GM21367 (cell line): ENCODE measurements around the gene ELMO1.

Experiments used
- ATAC-seq: cut with Tn5 transposase; IDR thresholded peaks from one replicate; pipeline ENCODE4 v1.9.1; 2021; ENCODE audit not compliant: unreplicated experiment

Gene ELMO1

DNA sequence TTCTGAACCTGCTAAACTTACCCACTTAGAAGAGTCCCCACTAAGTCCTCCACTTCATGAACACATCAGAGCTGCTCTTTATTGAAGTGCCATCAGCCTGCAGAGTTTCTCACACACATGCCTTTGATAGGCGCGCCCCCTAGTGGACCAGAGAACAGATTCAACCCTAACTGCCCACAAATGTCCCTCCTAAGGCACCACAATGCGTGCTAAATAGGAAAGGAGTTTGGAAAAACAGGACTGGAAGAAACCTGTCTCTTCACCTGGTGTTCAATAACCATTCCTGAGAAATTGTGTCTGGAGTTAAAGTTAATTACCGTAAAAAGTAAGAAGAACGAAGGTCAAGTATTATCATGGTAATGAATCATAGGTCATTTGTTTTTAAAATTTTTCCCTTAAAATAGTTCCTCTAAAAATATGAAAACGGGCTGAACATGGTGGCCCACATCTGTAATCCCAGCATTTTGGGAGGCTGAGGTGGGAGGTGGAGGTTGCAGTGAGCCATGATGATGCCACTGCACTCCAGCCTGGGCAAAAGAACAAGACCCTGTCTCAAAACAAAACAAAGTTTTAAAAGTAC is 249.7 kb downstream of the ELMO1 start:
- no peak for ATAC-seq

DNA sequence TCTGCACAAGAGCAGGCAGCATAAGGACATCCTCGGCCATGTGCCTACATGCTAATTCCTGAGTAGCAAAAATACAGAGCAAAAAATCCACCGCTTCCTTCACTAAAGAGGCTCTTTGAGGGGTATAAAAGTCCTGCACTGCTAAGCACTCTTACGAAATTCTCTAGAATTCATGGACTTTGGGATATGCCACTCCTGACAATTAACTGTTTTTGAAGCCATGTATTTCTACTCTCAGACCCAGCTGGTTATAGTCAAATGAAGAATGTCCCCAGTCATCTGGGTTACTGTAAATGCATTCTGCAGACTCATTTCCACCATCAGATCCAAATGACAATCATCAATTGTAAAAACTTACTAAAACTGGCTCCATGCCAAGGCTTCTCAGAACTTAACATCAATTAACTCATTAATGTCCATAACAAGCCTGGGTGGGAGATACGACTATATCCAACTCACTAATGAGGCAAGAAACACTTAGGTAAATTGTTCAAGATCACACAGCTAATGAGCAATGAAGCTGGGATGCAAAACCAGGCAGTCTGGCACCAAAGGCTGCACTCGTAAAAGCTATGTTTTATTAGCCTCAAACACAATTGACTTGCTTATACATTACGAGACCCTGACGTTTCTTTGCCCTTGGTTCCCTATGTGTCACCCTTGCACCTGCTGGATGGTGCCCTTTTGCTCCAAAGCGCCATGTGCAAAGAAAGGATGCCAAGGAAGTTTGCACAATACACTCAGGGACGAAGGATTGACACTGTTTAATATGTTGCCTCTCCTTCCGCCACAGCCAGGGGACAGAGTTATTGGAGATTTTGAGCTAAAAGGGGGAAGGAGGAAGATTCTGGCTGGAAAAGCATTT is 250.4 kb downstream of the ELMO1 start:
- ATAC-seq: no peak

DNA sequence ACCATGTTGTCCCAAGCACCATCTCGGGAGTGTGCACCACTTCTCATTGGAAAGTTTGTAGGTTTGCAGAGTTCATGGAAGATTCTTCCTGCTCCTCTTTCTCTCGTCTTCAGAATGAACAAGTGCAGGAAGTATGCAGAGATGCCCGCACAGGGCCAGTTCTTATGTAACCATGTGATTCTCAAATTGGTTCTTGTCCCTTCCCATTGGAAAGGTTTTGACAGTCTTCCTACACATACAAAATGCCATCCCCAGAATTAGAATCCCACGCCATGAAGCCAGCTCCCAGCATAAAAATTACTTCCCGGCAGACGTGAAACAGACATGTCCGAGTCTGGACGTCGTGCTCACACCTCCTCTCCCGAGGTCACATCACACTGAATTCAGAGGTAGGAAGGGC is 251.6 kb downstream of the ELMO1 start:
- ATAC-seq: no peak

DNA sequence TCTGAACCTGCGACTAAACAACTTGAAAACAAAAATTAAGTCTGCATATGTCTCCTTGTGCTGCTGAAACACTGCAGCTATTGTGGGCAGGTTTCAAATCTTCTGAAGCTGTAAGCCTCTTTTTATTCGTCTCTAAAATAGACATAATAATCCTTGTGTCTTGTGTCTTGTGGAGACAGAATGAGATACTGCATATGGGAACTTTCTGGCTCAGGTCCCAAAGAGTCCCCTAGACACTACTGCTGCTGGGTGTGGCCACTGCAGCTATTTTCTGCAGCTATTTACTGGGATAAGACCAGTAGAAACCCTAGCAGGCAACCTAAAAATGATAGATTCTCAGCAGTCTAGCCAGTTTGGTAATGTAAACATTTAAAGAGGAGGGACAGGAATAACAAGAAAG is 252.0 kb downstream of the ELMO1 start:
- no peak for ATAC-seq

DNA sequence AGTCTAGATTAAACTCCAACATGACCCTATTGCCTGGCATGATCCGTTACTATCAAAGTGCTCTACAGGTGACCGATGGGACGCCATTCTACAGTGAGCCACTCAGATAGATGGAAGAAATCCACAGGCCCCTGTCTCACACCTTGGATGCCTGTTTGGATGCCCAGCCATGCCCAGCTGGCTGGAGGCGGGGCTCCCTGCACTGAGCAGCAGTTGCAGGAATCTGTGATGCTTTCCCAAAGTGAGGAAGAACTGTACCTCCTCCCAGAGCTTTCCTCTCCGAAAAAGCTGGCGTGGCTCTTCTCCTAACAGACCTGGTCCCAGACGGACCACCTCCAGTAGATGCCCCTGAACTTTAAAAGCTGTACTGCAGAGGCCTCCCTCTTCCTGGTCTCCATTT is 253.3 kb downstream of the ELMO1 start:
- no peak for ATAC-seq

DNA sequence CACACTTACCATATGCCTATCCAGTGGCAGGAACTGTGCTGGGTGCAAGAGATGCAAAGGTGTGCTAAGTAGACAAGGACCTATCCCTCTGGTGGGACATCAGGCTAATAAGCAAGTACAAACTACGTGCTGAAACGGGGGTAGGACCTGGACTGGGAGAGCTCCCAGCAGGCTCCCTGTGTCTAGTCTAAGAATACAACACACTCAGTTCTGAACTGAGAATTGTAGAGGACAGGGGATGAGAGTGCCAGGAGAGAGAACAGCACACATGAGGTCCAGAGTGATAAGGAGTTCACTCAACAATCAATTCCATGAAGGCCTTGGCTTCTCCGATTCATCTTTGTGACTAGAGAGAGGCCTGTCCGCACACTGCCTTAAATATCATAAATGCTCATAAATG is 253.7 kb downstream of the ELMO1 start:
- ATAC-seq: no peak

DNA sequence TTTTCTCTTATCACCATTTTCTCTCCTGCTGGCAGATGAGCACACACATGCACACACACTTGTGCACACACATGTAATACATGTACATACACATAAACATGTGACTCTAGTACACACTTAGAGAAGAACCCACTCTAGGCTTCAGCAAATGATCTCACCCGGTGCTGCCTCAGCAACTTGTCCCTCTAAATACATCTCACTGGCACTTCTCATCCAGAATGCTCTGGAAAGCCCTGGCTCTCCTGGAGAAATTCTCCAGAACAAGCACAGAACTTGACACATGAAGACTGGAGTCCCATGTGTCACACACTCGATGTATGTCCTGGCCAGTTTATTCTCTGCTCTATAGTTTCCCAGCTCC is 254.9 kb downstream of the ELMO1 start:
- no peak for ATAC-seq

DNA sequence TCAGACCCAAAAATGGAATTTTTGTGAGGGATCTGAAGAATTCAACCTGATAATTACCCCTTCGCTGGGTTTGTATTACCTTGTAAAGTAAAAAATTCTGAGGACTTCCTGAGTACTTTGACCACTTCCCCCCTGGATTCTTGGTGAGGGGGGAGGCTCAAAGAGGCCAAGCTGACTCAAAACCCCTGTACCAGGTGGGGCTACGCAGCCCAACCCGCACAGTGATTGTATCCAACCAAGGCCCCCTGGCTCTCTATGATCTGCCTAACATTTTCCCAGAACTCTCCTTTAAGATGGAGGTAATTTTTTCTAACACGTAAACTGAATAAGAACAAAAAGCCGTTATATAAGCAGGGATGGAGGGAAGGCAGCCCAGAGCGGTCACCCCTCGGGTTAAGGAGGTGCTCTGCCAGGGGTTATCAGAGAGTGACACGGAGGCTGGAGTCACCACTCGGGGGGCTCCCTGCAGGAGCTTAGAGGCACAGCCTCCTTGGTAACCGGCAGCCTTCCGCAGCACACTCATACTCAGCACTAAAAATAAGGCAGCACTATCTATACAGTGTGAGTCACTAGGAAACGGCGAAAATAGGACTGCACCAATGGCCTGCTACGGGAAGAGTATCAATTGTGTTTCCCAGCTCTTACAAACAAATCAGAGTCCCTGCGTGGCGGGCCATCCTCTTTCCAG is 255.4 kb downstream of the ELMO1 start:
- ATAC-seq: no peak

DNA sequence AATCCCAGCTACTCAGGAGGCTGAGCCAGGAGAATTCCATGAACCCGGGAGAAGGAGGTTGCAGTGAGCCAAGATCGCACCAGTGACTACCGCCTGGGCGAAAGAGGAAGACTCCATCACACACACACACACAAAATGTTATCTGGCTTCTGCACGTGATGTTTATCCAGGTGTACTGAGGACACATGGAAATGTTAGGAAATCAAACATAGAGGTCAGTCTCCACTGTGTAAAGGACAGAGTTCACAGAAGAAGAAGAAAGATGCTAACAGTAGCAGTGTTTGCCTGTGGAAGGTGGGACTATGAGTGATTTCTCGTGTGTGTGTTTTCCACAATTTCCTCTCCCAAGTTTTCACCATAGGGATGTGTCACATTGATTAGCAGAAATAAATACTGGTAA is 256.9 kb downstream of the ELMO1 start:
- no peak for ATAC-seq

DNA sequence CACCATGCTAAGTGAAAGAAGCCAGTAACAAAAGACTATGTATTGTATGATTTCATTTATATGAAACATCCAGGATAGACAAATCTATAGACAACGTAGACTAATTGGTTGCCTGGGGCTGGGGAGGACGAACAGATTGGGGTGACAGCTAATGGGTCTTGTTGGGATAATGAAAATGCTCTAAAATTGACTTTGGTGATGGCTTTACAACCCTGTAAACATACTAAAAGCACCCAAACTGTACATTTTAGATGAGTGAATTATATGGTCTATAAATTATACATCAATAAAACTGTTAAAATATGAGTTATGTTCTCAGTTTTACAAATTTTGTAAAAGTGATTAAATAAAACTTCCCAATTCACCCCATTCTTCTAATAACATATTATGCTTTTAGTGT is 261.5 kb downstream of the ELMO1 start:
- no peak for ATAC-seq

DNA sequence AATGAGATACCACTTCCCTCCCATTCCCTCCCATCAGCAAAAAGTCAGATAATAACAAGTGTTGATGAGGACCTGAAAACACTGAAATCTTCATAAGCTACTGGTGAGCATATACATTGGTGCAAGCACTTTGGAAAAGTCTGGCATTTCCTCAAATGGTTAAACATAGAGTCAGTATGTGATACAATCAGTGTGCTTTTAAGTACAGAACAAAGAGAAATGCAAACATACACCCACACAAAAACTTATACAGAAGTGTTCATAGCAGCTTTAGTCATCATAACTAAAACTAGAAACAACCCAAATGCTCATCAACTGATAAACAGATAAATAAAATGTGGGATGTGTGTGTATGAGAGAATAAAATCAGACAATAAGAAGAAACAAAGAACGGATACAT is 261.9 kb downstream of the ELMO1 start:
- ATAC-seq: no peak

DNA sequence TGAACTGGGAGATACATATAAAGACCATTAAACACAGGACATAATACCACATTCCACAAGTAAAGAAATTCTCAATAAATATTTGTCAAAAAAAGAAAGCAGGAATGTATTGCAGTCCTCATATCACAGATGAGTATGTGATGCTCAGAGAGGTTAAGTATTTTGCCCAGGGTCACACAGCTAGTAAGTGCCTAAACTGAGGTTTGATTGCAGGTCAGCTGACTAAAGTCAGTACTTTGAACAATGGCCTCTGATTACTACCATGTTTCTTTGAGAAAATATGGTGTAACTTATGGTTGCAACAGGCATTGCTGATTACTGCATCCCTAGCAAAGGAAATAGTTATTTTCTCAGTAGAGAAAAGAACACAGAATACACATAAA is 267.1 kb downstream of the ELMO1 start:
- no peak for ATAC-seq

DNA sequence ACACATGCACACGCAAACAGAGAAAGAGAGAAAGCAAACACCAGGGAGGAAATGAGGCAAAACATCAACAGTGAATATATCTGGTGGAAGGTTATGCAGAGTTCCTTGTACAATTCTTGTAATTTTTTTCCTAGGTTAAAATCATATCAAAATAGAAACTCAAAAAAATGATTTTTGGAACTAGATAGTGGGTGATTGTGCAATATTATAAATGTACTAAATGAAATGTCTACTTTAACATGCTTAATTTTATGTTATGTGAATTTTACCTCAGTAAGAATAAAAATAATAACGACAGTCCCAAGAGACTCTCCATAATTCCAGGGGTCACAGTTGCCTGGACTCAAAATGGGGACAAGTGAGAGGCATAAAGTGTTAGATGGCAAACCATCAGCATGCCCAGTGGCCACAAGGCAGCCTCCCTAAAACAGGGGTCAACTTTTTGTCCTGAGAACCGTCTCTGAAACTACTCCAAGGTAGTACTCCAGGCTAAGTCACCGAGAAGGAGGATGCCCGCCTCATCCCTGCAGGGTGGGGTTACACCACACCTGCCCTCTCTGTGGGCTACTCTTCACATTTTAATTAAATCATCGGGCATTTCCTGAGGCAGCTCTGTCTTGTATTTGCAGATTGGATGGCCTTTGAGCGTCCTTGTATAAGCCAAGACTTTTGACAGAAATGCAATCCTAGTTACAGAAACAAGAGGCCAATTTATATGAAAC is 267.7 kb downstream of the ELMO1 start:
- ATAC-seq: no peak

DNA sequence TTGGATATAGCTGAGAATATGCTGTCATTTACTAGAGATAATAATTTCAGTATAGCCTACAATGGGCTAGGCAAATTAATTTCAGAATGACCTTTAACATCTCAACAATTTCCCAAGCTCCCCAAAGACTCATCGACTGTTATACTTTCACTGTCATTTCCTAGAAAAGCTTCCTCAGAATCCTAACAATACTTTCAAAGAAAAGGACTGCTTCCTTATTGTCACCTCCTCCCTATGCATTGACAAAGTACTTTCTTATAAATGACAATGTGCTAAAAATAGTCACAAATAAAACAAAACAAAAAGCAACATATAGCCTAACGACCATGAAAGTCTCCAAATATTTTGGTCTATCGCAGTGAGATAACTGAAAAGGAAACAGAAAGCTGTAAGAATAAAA is 272.6 kb downstream of the ELMO1 start:
- no peak for ATAC-seq

DNA sequence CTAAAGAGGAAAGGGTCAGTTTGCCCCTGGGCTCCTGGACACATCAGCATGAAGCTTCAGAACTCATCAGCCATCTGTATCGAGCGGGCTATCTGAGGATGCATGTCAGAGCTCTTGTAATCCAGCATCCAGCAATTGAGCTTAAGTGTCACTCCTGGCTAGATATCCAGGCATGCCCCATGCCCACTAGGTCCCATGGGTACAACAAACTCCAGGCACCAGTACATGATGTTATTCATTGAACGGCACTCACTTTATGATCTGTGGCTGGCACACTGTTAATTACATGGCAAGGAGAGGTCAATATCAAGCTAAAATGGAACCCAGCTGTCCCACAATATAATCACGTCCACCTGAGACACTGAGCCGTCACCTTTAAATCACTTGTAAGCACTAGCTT is 274.2 kb downstream of the ELMO1 start:
- no peak for ATAC-seq

DNA sequence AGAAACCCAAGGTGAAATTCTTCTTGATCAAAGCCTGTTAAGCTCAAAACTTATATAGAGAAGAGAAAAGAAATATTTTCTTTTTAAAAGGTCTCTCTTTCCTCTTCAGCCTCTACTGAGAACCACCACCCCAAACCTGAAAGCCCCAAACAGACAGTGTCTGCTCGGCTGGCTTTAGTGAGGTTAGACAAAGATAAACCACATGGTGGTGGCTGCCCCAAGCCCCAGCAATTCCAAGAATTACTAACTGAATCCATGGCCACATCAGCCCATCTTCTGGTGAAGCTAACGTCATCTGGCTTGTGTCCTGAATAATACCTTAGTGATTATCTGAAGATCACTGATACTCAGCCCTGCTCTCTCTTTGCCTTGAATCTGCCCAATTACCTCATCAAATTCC is 275.0 kb downstream of the ELMO1 start:
- ATAC-seq: no peak

DNA sequence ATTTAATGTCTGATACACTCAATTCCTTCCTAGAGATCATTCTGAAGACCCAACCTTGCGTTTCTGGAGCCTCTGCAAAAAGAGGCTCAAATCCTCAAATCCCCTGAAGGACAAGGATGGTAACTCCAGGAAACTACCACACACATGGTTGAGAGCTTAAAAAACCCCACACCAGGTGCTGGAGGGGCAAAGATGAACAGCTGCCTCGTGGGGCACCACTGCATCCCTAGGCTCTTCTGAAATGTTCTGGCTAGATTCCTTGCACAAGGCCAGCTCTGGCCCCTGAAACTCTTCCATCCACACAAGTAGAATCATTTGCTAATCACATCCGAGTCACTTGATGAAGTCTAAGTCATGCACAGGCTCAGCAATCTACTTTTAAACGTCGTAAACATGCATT is 286.6 kb downstream of the ELMO1 start:
- no peak for ATAC-seq

DNA sequence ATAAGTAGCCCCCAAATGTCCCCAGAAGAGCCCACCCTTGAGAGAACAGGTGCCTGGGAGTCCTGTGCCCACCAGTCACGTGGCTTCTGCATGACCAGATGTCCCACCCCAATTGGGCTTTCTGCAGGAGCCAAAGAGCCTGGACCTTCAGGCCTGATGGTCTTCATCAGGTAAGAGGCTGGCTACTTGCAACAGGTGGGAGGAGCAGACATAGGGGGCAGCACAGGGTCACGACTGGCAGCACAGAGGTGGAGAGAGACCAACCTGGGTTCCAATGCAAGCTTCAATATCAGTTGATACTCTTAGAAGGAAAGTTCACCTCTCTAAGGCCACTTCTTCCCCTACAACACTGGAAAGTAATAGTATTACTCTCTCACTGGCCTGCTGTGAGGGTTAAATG is 288.0 kb downstream of the ELMO1 start:
- ATAC-seq: no peak

DNA sequence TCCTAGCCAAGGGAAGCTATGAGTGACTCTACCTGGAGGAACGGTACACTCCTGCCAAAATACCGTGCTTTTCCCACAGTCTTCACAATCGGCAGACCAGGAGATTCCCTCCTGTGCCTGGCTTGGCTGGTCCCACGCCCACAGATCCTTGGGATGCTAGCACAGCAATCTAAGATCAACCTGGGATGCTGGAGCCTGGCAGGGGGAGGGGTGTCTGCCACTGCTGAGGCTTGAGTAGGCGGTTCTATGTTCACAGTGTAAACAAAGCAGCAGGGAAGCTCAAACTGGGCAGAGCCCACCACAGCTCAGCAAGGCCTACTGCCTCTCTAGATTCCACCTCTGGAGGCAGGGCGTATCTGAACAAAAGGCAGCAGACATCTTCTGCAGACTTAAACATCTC is 295.3 kb downstream of the ELMO1 start:
- no peak for ATAC-seq

DNA sequence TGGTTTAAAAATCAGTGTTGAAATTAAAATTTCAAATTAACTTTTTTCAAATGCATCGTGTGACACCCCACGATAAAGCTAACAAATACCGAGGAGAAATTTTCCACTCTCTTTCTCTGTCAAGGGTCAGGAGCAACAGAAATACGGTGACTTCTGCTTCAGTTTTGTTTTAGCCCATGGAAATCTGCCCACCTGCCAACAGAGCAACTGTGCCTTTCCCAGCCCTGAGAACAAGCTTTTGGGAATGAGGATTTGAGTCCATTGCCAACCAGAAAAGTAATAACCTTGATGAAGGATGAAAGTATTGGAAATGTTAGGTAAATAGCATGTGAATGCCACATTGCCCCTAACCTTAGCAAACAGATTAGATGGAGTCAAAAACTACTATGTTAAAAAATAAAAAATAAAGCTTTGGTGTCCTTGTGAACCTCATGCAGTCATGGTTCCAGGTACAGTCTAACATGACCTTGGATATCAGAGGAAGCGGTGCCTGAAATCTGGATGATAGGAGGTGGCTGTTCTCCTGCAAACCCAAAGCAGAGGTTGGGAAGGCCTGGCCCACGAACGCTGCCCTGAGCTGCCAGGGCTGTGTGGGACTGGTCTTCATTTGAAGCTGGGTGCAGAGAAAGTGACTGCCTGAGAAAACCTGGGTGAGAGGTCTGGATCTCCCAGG is 296.8 kb downstream of the ELMO1 start:
- ATAC-seq: no peak

DNA sequence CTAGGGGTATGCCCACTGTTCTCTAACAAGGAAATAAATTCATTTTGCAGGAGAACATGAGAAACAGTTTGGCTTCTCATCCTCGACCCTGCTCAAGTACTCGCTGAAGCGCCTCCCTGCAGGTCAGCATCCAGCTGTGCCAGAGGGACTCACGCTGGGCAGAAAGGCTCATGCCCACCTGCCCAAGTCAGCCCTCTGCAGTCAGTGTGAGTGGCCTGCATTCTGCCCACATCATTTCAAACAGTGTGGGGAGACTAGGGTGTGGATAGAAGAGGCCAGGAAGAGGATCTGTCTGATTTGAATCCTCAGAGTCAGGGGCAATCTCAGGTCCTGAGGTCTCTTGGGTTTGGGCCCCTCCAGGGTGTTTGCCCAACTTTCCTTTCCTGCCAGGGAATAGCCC is 297.8 kb downstream of the ELMO1 start:
- ATAC-seq: no peak
